GM03348 (cell line): Measurements from ENCODE around the gene VKORC1.
A peak's percentile ranks its signal among the peaks of the same experiment; 100 is the strongest.

ENCODE experiments used
- DNase-seq: peaks from one replicate; pipeline ENCODE4 v3.0.0; 2012; ENCODE audit warnings: low spot score

Gene VKORC1

DNA sequence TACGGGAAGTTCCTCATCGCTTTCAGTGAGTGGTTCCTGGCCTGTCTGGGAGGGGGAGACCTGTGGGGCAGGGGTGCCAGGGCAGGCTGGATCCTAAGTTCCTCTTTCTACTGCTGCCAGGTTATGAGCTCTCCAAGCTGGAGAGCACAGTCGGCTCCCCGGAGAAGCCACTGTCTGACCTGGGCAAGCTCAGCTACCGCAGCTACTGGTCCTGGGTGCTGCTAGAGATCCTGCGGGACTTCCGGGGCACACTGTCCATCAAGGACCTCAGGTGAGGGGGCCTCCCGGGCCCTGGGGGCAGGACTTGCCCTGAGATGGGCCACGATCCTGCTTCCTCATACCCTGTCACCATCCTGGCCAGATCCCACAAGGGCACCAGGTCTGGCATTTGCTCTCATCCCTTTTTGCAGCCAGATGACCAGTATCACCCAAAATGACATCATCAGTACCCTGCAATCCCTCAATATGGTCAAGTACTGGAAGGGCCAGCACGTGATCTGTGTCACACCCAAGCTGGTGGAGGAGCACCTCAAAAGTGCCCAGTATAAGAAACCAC is 35.8 kb upstream of the VKORC1 start:
- DNase-seq, result no peak

- DNase-seq, result no peak
Measured at GRCh38 chr16:31129568-31130335, 35.2 kb upstream of the VKORC1 start.

- DNase-seq, result no peak
Measured at GRCh38 chr16:31128711-31129567, 34.3 kb upstream of the VKORC1 start.

DNA sequence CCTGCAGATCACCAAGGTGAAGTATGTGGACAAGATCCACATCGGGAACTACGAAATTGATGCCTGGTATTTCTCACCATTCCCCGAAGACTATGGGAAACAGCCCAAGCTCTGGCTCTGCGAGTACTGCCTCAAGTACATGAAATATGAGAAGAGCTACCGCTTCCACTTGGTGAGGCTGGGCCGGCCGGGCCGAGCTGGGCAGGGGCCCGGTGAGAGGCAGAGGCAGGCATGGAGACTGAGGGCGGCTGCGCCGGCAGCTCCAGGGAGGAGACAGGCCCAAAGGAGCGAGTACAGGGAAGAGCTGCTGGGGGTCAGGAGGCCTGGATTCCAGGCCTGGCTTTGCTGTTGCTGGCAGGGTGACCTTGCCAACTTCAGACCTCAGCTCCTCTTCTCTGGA is 32.6 kb upstream of the VKORC1 start:
- DNase-seq, result no peak

GRCh38 chr16:31125844-31126243 is 31.2 kb upstream of the VKORC1 start:
- DNase-seq, result no peak

GRCh38 chr16:31120129-31120528 is 25.5 kb upstream of the VKORC1 start:
- DNase-seq, result no peak

GRCh38 chr16:31118223-31119155 is 23.9 kb upstream of the VKORC1 start:
- DNase-seq, result peak; percentile 50

DNA sequence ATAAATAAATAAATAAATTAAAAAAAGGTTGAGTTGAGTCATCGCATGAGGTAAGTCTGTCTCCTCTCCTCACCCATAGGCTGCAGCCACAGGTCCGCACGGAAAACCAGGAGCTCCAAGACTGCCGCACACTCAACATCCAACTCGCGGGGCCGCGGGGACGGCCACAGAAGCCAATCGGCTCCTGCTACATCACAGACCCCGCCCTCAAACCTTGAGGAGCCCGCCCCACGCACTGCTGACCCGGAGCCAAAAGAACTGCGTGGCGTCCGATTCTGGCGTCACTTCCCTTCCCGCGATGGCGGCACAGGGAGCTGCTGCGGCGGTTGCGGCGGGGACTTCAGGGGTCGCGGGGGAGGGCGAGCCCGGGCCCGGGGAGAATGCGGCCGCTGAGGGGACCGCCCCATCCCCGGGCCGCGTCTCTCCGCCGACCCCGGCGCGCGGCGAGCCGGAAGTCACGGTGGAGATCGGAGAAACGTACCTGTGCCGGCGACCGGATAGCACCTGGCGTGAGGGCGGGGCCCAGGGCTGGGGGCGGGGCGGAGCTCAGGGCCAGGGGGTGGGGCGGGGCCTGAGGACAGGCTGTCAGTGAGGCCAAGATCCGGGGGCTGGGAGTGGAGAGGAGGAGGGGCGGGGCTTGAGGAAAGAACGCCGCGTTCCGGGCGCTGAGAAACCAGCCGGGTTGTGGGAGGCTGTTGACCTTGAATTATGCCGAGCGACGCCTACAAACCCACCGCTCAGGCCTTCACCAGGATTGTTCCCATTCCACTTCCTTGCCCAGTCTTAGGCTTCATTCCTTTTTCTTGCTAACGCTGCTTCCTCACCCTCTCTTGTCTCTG is 23.0 kb upstream of the VKORC1 start, which contains the start of gene KAT8:
Gene KAT8 (plus strand): TSS at position 281 of the 839 bp plus-strand sequence. CDS start 18 bp downstream, at position 299.
- peak; percentile 97 for DNase-seq

DNA sequence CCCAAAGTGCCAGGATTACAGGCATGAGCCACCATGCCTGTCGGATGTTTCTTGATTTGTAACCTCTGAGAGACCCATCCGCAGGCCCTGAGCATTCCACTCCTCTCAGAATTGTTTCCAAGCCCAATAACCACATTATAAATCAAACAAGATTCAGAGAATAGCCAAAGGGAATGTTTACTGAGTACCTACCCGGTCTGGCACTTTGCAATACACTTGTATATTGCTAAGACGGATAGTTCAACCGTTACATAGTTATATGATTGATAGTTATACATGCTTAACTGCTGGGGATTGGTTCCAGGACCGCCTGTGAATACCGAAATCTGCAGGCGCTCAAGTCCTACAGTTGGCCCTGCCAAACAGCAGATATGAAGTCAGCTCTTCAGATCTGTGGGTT is 19.9 kb upstream of the VKORC1 start:
- DNase-seq, result no peak

- DNase-seq, result no peak
Measured at GRCh38 chr16:31113121-31114120, 18.8 kb upstream of the VKORC1 start.

GRCh38 chr16:31112711-31113110 is 18.1 kb upstream of the VKORC1 start:
- DNase-seq, result no peak

DNA sequence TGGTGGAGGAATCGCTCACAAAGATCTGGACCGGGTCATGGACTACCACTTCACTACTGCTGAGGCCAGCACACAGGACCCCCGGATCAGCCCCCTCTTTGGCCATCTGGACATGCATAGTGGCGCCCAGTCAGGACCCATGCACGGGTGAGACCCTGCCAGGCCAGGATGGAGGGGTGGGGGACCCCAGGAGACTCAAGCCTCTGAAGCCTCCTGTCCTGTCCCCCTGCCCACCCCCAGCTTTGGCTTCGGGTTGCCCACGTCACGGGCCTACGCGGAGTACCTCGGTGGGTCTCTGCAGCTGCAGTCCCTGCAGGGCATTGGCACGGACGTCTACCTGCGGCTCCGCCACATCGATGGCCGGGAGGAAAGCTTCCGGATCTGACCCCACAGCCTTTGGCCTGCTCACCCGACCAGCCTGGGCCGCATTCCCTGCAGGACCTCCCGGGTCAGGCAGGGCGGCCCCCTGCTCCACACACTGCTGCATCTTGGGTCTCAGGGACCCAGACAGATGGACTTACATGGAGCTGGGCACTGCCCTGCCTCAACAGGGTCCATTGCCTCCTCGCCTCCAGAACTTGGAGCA is 17.4 kb upstream of the VKORC1 start:
- DNase-seq, result no peak

- no peak for DNase-seq
Measured at GRCh38 chr16:31110106-31111034, 15.8 kb upstream of the VKORC1 start.

DNA sequence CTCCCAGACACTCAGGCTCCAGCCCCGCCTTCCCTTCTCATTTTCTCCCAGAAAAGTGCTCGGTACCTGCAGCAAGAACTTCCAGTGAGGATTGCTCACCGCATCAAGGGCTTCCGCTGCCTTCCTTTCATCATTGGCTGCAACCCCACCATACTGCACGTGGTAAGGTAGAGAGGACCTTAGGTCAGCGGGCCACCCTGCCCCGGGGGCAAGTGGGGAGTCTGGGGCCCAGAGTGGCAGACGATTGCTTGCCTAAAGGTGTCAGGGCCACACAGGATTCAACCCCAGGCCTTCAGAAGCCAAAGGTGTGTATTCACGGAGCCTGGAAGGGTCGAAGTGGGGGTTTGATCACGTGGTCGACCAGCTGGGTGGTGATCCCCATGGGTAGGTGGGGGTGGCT is 15.0 kb upstream of the VKORC1 start:
- no peak for DNase-seq

DNA sequence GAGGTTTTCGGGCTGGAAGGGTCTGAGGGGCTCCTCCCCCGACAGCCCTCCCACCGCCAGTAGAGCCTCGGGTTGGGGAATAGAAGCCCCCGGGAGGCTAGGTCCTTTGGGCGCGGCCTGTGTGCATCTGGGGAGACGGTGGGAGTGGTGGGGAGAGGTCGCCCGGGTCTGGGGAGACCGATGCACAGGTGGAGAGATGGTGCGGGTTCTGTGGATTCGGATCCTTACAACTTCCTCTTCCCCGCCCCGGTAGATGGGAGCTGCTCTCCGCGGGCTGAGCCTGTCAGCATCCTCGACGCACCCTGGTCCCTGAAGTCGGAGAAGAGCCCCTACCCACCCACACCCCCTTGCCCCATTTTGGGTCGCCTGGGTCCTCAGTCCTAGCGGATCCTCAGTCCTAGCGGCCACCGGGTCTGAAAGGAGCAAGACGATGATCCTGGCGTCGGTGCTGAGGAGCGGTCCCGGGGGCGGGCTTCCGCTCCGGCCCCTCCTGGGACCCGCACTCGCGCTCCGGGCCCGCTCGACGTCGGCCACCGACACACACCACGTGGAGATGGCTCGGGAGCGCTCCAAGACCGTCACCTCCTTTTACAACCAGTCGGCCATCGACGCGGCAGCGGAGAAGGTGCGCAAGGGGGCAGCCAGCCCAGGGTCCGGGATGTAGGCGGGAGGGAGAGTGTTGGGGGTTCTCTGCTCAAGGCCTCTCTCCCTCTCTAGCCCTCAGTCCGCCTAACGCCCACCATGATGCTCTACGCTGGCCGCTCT is 14.4 kb upstream of the VKORC1 start:
- DNase-seq, result no peak

DNA sequence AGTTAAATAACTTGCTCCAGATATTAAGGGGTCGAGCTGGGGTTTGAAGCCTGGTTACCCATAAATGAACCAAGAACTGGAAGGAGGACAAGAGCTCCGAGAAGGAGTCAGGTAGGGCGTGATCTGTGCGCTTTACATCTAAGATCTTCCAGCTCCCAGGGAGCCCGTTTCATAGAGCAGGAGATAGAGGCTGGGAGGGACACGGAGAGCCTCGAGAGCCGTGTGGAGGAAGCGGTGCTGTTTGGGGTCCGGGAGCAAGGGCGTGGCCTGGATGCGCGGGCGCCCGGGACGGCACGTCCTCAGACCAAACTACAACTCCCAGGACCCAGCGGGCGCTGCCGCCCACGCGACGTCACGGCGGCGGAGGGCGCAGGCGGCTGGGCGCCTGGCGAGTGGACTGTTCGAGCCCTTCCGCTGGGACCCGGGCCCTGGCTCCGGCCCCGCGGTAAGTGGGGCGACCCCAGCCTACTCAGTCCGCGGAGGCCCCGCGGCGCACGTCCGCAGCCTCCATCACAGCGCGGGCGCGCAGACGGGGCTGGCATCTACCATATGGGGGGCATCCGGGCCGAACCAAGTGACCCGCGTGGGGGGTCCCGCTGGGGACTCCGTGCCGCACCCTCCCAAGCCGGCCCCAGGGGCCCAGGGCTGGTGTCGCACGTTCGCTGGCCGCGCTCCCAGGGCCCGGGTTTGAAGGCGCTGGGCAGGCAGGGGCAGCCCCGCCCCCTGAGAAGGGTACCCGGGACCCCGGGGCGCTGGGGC is 13.6 kb upstream of the VKORC1 start, which contains the start of gene BCKDK:
Gene BCKDK (plus strand): TSS at position 352 of the 759 bp plus-strand sequence. CDS start 838 bp downstream, outside the sequence.
- DNase-seq, result peak; percentile 95
